Fibroblast of lung (primary cell): ENCODE measurements around the gene ABCA7. TPM values are rescaled to one million over a fixed set of nuclear protein-coding genes. Genes with fewer than 3 reads are reported as not detected.

Experiments
- DNase-seq, 2 donors: peaks; one replicate each; pipeline versions ENCODE4 v3.0.0 to v3.0.0-alpha.2; 2010; ENCODE audit warnings: low read depth in 2 of 2
- H2AFZ ChIP-seq: 2 replicates; pipeline ENCODE4 v1.5.1; 2012; ENCODE audit warnings: low read length, control low read depth, inconsistent platforms
- H3K27ac ChIP-seq: 2 replicates; pipeline ENCODE4 v1.5.1; 2011; ENCODE audit warnings: low read length, control low read depth; ENCODE audit not compliant: insufficient read depth
- H3K27me3 ChIP-seq: 2 replicates; pipeline ENCODE4 v1.5.1; 2011; ENCODE audit warnings: mild to moderate bottlenecking, low read length; ENCODE audit not compliant: control insufficient read depth, insufficient read depth
- H3K36me3 ChIP-seq: 2 replicates; pipeline ENCODE4 v1.5.1; 2011; ENCODE audit warnings: low read length; ENCODE audit not compliant: control insufficient read depth, insufficient read depth
- H3K4me1 ChIP-seq: 2 replicates; pipeline ENCODE4 v1.5.1; 2011; ENCODE audit warnings: low read length; ENCODE audit not compliant: control insufficient read depth, insufficient read depth; ENCODE audit errors: extremely low read depth
- H3K4me2 ChIP-seq: 2 replicates; pipeline ENCODE4 v1.5.1; 2011; ENCODE audit warnings: low read length, control low read depth; ENCODE audit not compliant: insufficient read depth; ENCODE audit errors: extremely low read depth
- H3K4me3 ChIP-seq, 4 experiments: fragments of 200-600 bp in 1 of 4; sonication (generic) in 1 of 4; replicated peaks in 1 of 4; 2 replicates each; pipeline ENCODE4 v1.5.1; 2011 to 2016; ENCODE audit warnings: low read length in 4 of 4, low read depth in 3 of 4, mild to moderate bottlenecking in 3 of 4, control low read depth in 2 of 4, inconsistent platforms in 1 of 4, mixed read lengths in 1 of 4; ENCODE audit not compliant: insufficient read depth in 1 of 4; ENCODE audit errors: control extremely low read depth in 1 of 4
- H3K79me2 ChIP-seq: 2 replicates; pipeline ENCODE4 v1.5.1; 2012; ENCODE audit warnings: mild to moderate bottlenecking, low read length, inconsistent platforms; ENCODE audit not compliant: control insufficient read depth, insufficient read depth
- H3K9ac ChIP-seq: 2 replicates; pipeline ENCODE4 v1.5.1; 2011; ENCODE audit warnings: mild to moderate bottlenecking, low read length, control low read depth; ENCODE audit not compliant: insufficient read depth
- H3K9me3 ChIP-seq: 2 replicates; pipeline ENCODE4 v1.5.1; 2012; ENCODE audit warnings: low read depth, low read length; ENCODE audit not compliant: control insufficient read depth, insufficient read depth
- H4K20me1 ChIP-seq: 2 replicates; pipeline ENCODE4 v1.5.1; 2011; ENCODE audit warnings: low read length; ENCODE audit not compliant: control insufficient read depth, insufficient read depth; ENCODE audit errors: extremely low read depth
- CTCF ChIP-seq, 2 donors: IDR thresholded peaks in 1 of 2; conservative IDR thresholded peaks in 1 of 2; 1 replicate in 1 of 2; 2 replicates in 1 of 2; pipeline ENCODE4 v1.5.1; 2011 to 2012; ENCODE audit warnings: low read length in 2 of 2, control low read depth in 1 of 2, inconsistent platforms in 1 of 2, low read depth in 1 of 2, mild to moderate bottlenecking in 1 of 2
- EZH2 ChIP-seq: IDR thresholded peaks from 2 replicates; pipeline ENCODE4 v1.5.1; 2012; ENCODE audit warnings: low read length, control low read depth, mild to moderate bottlenecking; ENCODE audit errors: missing control alignments
- polyA plus RNA-seq, 2 donors: library from polyadenylated mRNA; depleted of rRNA in 1 of 2; stranded (reverse) in 1 of 2; unstranded in 1 of 2; fragments of >200 nt; gene quantifications; 2 replicates each; pipeline ENCODE4 v1.2.1, GENCODE V29; 2011 to 2012; ENCODE audit warnings: missing spikeins in 1 of 2
- total RNA-seq: library from RNA; depleted of rRNA; stranded (reverse); fragments of >200 nt; gene quantifications from 2 replicates; pipeline ENCODE4 v1.2.1, GENCODE V29; 2014

The ABCA7 gene
- total and polyA plus RNA-seq, 2 donors (not counting 1 experiment from before 2014, with no cell fraction given): 2.2 to 9.7 TPM

DNA sequence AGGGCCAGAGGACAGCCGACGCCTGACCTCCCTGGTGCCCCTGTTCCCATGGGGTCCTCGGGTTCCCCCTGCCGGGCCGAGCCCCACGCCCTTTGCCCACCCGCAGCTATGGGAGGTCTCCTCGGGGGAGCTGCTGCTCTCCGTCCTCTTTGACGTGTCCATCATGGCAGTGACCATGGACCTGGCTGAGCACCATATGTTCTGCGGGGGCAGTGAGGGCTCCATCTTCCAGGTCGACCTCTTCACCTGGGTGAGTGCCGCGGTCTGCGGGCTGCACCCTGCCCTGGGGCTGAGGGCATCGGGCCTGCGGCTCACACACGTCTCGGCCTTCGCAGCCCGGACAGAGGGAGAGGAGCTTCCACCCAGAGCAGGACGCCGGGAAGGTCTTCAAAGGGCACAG lies 49.2 kb upstream of the ABCA7 start:
- Histone ChIP-seq H3K4me3 (no peak overlapping the region), H3K27me3 (peaks cover under 1% of the 10 kb centered on the region), H3K9ac (no peak overlapping the region), H3K4me2 (no peak overlapping the region), H2AFZ (no peak overlapping the region), H3K36me3 (peaks cover 23% of the 10 kb centered on the region), H3K9me3 (no peaks in the 10 kb centered on the region), H3K79me2 (no peaks in the 10 kb centered on the region), H4K20me1 (no peaks in the 10 kb centered on the region), H3K27ac (no peak overlapping the region), H3K4me1 (no peaks in the 10 kb centered on the region)
- DNase-seq: no peak
- TF ChIP-seq EZH2 (no peak), CTCF (conservative IDR thresholded peaks at IDR 0.05 in 1 of 2, IDR thresholded peaks at IDR 0.05 in 1 of 2; ENCODE audit: low read depth in 1 of 2, low read length in 2 of 2) (no peak)

GRCh38 chr19:991174-991931 lies 48.6 kb upstream of the ABCA7 start:
- Histone ChIP-seq H3K36me3 (peaks cover 23% of the 10 kb centered on the region), H3K4me2 (no peak overlapping the region), H4K20me1 (no peaks in the 10 kb centered on the region)

More at GRCh38 chr19:991174-991931, 48.6 kb upstream of the ABCA7 start:
- H3K27ac ChIP-seq: no peak overlapping the region
- H3K9me3 ChIP-seq: no peaks in the 10 kb centered on the region
- no peak for TF ChIP-seq EZH2
- no peak for TF ChIP-seq CTCF (conservative IDR thresholded peaks at IDR 0.05 in 1 of 2, IDR thresholded peaks at IDR 0.05 in 1 of 2; ENCODE audit: low read depth in 1 of 2, low read length in 2 of 2)
- H2AFZ ChIP-seq: no peak overlapping the region
- no peak overlapping the region for H3K9ac ChIP-seq
- H3K27me3 ChIP-seq: peaks cover 7% of the 10 kb centered on the region
- DNase-seq: peak; percentile 22 to 60
- H3K4me1 ChIP-seq: no peaks in the 10 kb centered on the region
- H3K4me3 ChIP-seq: no peak overlapping the region
- H3K79me2 ChIP-seq: no peaks in the 10 kb centered on the region
